Spinal cord (tissue), 10 donors: ENCODE data around the gene PIGX. TPM values are rescaled to one million over a fixed set of nuclear protein-coding genes. Genes with fewer than 3 reads are reported as not detected.

ENCODE experiments used
- DNase-seq, 6 donors: peaks; one replicate each; pipeline versions ENCODE4 v3.0.0 to v3.0.0-alpha.2; 2013 to 2015; ENCODE audit warnings: low spot score in 6 of 6, low read depth in 4 of 6
- H3K27ac ChIP-seq: one replicate; pipeline ENCODE4 v1.5.1; 2013; ENCODE audit warnings: low read depth, low read length, control low read depth
- H3K27me3 ChIP-seq: one replicate; pipeline ENCODE4 v1.6.1; 2013; ENCODE audit warnings: low read length; ENCODE audit not compliant: control insufficient read depth, insufficient read depth
- H3K36me3 ChIP-seq: one replicate; pipeline ENCODE4 v1.6.1; 2013; ENCODE audit warnings: low read length; ENCODE audit not compliant: control insufficient read depth, insufficient read depth
- H3K4me1 ChIP-seq: one replicate; pipeline ENCODE4 v1.6.1; 2013; ENCODE audit warnings: low read length; ENCODE audit not compliant: control insufficient read depth, insufficient read depth
- H3K4me3 ChIP-seq: one replicate; pipeline ENCODE4 v1.5.1; 2013; ENCODE audit warnings: low read depth, low read length, control low read depth
- H3K9me3 ChIP-seq: one replicate; pipeline ENCODE4 v1.6.1; 2013; ENCODE audit warnings: low read length; ENCODE audit not compliant: control insufficient read depth, insufficient read depth
- WGBS: methylation state at CpG from one replicate; pipeline ENCODE4 v1.1.5; 2013; ENCODE audit warnings: missing lambda C conversion rate; ENCODE audit not compliant: insufficient coverage; 5-methylcytosine and 5-hydroxymethylcytosine counted together
- polyA plus RNA-seq, 2 donors: library from polyadenylated mRNA; unstranded; fragments of 120-200 nt; gene quantifications; one replicate each; pipeline ENCODE4 v1.2.1, GENCODE V29; 2013; ENCODE audit not compliant: insufficient read length in 2 of 2
- total RNA-seq, 2 donors: library from RNA; depleted of rRNA in 1 of 2; stranded (reverse); fragments of 120-200 nt in 1 of 2; fragments of >200 nt in 1 of 2; gene quantifications; one replicate each; pipeline versions ENCODE4 v1.2.3 to v1.2.4, GENCODE V29; 2013 to 2014
- donor health status: healthy.

PIGX gene
- total and polyA plus RNA-seq, 4 donors, result 40.6 to 55.6 (median 49.7) TPM

- Histone ChIP-seq H3K4me1 (peaks cover 6% of the 10 kb centered on the region), H3K27ac (no peak overlapping the region), H3K4me3 (no peak overlapping the region), H3K9me3 (no peaks in the 10 kb centered on the region), H3K27me3 (no peaks in the 10 kb centered on the region), H3K36me3 (no peaks in the 10 kb centered on the region)
- DNase-seq, result peak in 5 of 6 donors; percentile 31 to 90 (median 60)
- WGBS, result 45% methylated on average over 18 of the region's 24 CpGs
Measured at GRCh38 chr3:196684548-196685407, 27.4 kb upstream of the PIGX start.

GRCh38 chr3:196686436-196686835, 25.7 kb upstream of the PIGX start:
- WGBS, result 100% methylated on average over 2 of the region's 2 CpGs

GRCh38 chr3:196688349-196688748, 23.8 kb upstream of the PIGX start:
- no peaks in the 10 kb centered on the region for H3K9me3 ChIP-seq
- DNase-seq, result no peak
- H3K27me3 ChIP-seq, result no peaks in the 10 kb centered on the region
- H3K27ac ChIP-seq, result no peak overlapping the region
- H3K4me3 ChIP-seq, result no peak overlapping the region
- H3K36me3 ChIP-seq, result no peaks in the 10 kb centered on the region
- H3K4me1 ChIP-seq, result peaks cover 6% of the 10 kb centered on the region
- WGBS, result 37% methylated on average over 2 of the region's 5 CpGs

More at GRCh38 chr3:196686436-196686835, 25.7 kb upstream of the PIGX start:
- Histone ChIP-seq H3K4me3 (no peak overlapping the region), H3K36me3 (no peaks in the 10 kb centered on the region), H3K27ac (no peak overlapping the region), H3K27me3 (no peaks in the 10 kb centered on the region), H3K4me1 (peaks cover 6% of the 10 kb centered on the region), H3K9me3 (no peaks in the 10 kb centered on the region)
- no peak for DNase-seq

DNA sequence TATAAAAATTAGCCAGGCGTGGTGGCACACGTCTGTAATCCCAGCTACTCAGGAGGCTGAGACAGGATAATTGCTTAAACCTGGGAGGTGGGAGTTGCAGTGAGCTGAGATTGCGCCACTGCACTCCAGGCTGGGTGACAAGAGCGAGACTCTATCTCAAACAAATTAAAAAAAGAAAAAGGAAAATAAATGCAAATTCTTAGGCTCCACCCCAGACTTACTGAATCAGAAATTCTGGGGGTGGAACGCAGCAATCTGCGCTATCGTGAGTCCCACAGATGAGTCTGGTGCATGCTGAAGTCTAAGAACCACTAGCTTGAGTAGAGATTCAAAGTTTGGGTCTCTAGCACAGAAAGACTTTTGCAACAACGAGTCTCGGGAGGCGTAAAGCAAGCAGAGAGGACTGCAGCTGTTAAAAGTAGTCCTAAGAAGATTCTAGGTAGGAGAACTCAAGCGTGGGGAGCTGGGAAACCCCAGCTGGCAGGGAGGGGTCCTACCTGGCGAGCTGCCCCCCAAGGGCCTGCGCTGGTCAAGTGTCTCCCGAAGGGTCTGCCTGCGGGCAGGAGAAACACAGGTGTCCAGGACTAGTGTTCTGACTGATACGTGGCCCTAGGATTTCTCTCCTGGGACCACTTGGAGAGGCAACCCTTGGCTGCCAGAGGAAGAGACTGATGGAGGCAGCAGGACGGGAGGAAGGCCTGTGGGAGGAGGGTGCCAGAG, 22.1 kb upstream of the PIGX start:
- no peaks in the 10 kb centered on the region for H3K36me3 ChIP-seq

DNA sequence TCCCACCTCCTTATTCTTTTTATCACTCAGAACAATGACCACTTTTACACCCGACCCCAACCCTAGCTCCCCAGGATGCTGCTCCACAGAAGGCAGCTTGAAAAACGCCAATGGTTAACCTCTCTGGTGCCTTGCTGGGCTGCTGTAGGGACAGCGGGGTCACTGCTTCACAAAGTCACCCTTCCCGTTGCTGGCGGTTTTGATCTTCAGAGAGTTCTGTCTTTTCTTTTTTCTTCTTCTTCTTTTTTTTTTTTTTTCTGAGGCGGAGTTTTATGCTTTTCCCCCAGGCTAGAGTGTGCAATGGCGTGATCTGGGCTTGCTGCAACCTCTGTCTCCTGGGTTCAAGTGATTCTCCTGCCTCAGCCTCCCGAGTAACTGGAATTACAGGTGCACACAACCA, 20.8 kb upstream of the PIGX start:
- H3K36me3 ChIP-seq, result no peaks in the 10 kb centered on the region
- no peaks in the 10 kb centered on the region for H3K9me3 ChIP-seq
- no peaks in the 10 kb centered on the region for H3K4me1 ChIP-seq
- no peaks in the 10 kb centered on the region for H3K27me3 ChIP-seq
- no peak for DNase-seq
- H3K27ac ChIP-seq, result no peak overlapping the region
- no peak overlapping the region for H3K4me3 ChIP-seq
- WGBS, result 54% methylated on average over 5 of the region's 8 CpGs

More for the DNA sequence above, 22.1 kb upstream of the PIGX start:
- peaks cover 1% of the 10 kb centered on the region for H3K4me1 ChIP-seq
- H3K4me3 ChIP-seq, result no peak overlapping the region
- no peaks in the 10 kb centered on the region for H3K27me3 ChIP-seq
- DNase-seq, result no peak
- no peak overlapping the region for H3K27ac ChIP-seq
- 94% methylated on average over 11 of the region's 17 CpGs for WGBS
- no peaks in the 10 kb centered on the region for H3K9me3 ChIP-seq

DNA sequence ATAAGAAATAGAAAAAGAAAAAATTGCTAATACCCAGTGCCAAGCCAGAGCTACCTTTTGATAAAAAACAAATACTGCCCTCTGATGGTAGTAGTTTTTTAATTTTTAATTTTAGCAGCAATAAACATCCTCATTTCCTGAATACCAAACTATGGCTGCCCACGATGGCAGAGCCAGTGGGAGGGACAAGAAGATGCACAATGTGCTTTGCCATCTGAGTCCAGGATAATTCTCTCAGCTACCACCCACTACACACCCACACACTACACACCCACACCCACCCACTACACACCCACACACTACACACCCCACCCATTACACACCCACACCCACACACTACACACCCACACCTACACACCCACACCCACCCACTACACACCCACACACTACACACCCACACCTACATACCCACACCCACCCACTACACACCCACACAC, 18.0 kb upstream of the PIGX start:
- DNase-seq, result peak in 1 of 6 donors; percentile 35
- Histone ChIP-seq H3K27ac (no peak overlapping the region), H3K4me3 (no peak overlapping the region), H3K4me1 (no peaks in the 10 kb centered on the region), H3K9me3 (no peaks in the 10 kb centered on the region), H3K36me3 (no peaks in the 10 kb centered on the region), H3K27me3 (no peaks in the 10 kb centered on the region)
- WGBS, result 38% methylated on average over 1 of the region's 1 CpG

- DNase-seq, result no peak
- H3K9me3 ChIP-seq, result no peaks in the 10 kb centered on the region
- no peak overlapping the region for H3K27ac ChIP-seq
Measured at GRCh38 chr3:196694941-196695848, 17.0 kb upstream of the PIGX start.

GRCh38 chr3:196695849-196696226, 16.3 kb upstream of the PIGX start:
- Histone ChIP-seq H3K36me3 (no peaks in the 10 kb centered on the region), H3K4me1 (no peaks in the 10 kb centered on the region), H3K27ac (no peak overlapping the region), H3K4me3 (no peak overlapping the region), H3K9me3 (no peaks in the 10 kb centered on the region), H3K27me3 (no peaks in the 10 kb centered on the region)
- DNase-seq, result no peak
- WGBS, result 60% methylated on average over 1 of the region's 5 CpGs

More at GRCh38 chr3:196694941-196695848, 17.0 kb upstream of the PIGX start:
- no peaks in the 10 kb centered on the region for H3K4me1 ChIP-seq
- H3K4me3 ChIP-seq, result no peak overlapping the region
- H3K36me3 ChIP-seq, result no peaks in the 10 kb centered on the region
- WGBS, result 94% methylated on average over 13 of the region's 17 CpGs
- no peaks in the 10 kb centered on the region for H3K27me3 ChIP-seq

- Histone ChIP-seq H3K27ac (no peak overlapping the region), H3K9me3 (no peaks in the 10 kb centered on the region), H3K27me3 (no peaks in the 10 kb centered on the region), H3K4me3 (no peak overlapping the region), H3K36me3 (no peaks in the 10 kb centered on the region), H3K4me1 (no peaks in the 10 kb centered on the region)
- DNase-seq, result no peak
- no CpG with 5 or more reads among the region's 5 CpGs for WGBS
Measured at GRCh38 chr3:196697270-196697669, 14.9 kb upstream of the PIGX start.
